ENCODE data around the gene FGL2.
"Not testable (repeated sequence)": the region's sequence is repeated elsewhere in the genome, so short reads cannot be mapped to it uniquely, and the experiment has no call there.

The FGL2 gene

DNA sequence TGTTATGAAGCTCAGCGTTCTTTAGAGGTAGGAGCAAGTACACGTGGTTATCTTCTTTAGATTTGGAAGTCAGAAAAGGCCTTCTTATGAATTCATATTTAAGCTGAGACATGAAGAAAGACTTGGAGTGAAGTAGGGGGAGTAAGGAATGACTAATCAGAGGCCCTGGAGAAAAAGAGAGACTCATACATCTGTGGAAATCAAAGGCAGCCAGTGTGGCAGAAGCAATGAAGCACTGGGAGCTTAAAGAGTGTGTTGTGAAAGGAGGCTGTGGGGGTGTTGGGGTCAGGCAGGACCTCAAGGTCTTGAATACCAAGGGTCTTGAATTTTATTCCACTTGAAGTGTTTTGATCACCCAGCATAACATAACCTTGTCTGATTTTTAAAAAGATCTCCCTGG is 35.7 kb upstream of the FGL2 start:
- Histone ChIP-seq H3K4me3 (ENCODE audit: low read depth, low read length, poor library complexity, severe bottlenecking) (no peak overlapping the region), H4K20me1 (ENCODE audit: insufficient read depth, low read length) (no peaks in the 10 kb centered on the region), H3K4me1 (ENCODE audit: insufficient read depth, low read length, severe bottlenecking) (peaks cover 5% of the 10 kb centered on the region), H3K27me3 (ENCODE audit: insufficient read depth, low read length) (no peaks in the 10 kb centered on the region), H2AFZ (ENCODE audit: low read length) (no peak overlapping the region), H3K9me3 (ENCODE audit: low read length) (no peaks in the 10 kb centered on the region; the same call in 1 of the 2 replicates), H3K36me3 (ENCODE audit: insufficient read depth, low read length) (no peaks in the 10 kb centered on the region), H3K79me2 (ENCODE audit: insufficient read depth, low read length) (no peaks in the 10 kb centered on the region), H3F3A (ENCODE audit: insufficient read depth, low read length) (no peaks in the 10 kb centered on the region), H3K9ac (ENCODE audit: low read length) (no peak overlapping the region), H3K9me2 (ENCODE audit: low read depth, low read length) (no peaks in the 10 kb centered on the region), H3K27ac (ENCODE audit: low read depth, low read length, poor library complexity, severe bottlenecking) (no peak overlapping the region), H3K4me2 (ENCODE audit: low read length) (no peak overlapping the region)
- no peak for TF ChIP-seq EZH2 (IDR thresholded peaks at IDR 0.05; ENCODE audit: borderline replicate concordance, low read length)
- TF ChIP-seq, protein P1, sequence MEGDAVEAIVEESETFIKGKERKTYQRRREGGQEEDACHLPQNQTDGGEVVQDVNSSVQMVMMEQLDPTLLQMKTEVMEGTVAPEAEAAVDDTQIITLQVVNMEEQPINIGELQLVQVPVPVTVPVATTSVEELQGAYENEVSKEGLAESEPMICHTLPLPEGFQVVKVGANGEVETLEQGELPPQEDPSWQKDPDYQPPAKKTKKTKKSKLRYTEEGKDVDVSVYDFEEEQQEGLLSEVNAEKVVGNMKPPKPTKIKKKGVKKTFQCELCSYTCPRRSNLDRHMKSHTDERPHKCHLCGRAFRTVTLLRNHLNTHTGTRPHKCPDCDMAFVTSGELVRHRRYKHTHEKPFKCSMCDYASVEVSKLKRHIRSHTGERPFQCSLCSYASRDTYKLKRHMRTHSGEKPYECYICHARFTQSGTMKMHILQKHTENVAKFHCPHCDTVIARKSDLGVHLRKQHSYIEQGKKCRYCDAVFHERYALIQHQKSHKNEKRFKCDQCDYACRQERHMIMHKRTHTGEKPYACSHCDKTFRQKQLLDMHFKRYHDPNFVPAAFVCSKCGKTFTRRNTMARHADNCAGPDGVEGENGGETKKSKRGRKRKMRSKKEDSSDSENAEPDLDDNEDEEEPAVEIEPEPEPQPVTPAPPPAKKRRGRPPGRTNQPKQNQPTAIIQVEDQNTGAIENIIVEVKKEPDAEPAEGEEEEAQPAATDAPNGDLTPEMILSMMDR (IDR thresholded peaks at IDR 0.05; ENCODE audit: low read length) = no peak

DNA sequence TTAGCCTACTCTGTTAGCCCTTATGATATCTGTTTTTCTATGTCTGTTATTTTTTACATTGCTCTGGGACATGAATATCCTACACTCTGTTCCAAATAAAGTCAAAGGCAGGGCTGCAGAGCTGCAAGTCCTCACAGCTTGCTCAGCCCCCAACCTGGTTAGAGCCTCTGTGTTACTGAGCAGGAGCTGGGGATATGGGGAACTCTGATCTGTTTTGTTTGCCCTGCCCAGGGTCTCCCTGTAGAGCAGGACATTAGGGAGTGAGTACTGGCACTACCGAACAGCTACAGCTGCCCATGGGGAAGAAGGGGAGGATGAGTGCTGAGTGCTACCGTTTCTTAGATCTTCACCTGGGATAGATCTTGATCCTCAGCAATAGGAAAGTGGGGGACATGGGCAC is 32.8 kb upstream of the FGL2 start:
- no peak overlapping the region for H3K9ac ChIP-seq (ENCODE audit: low read length)
- H3K4me2 ChIP-seq (ENCODE audit: low read length) = no peak overlapping the region
- H3K9me2 ChIP-seq (ENCODE audit: low read depth, low read length) = no peaks in the 10 kb centered on the region
- TF ChIP-seq, protein P1 (IDR thresholded peaks at IDR 0.05; ENCODE audit: low read length) = no peak
- no peak for TF ChIP-seq EZH2 (IDR thresholded peaks at IDR 0.05; ENCODE audit: borderline replicate concordance, low read length)
- no peak overlapping the region for H3K27ac ChIP-seq (ENCODE audit: low read depth, low read length, poor library complexity, severe bottlenecking)
- no peak overlapping the region for H3K4me3 ChIP-seq (ENCODE audit: low read depth, low read length, poor library complexity, severe bottlenecking)
- no peaks in the 10 kb centered on the region for H3K4me1 ChIP-seq (ENCODE audit: insufficient read depth, low read length, severe bottlenecking)
- H3K79me2 ChIP-seq (ENCODE audit: insufficient read depth, low read length) = no peaks in the 10 kb centered on the region
- H2AFZ ChIP-seq (ENCODE audit: low read length) = no peak overlapping the region
- no peaks in the 10 kb centered on the region for H3K36me3 ChIP-seq (ENCODE audit: insufficient read depth, low read length)
- H3K9me3 ChIP-seq (ENCODE audit: low read length) = no peaks in the 10 kb centered on the region; the same call in 1 of the 2 replicates
- H3K27me3 ChIP-seq (ENCODE audit: insufficient read depth, low read length) = no peaks in the 10 kb centered on the region
- no peaks in the 10 kb centered on the region for H4K20me1 ChIP-seq (ENCODE audit: insufficient read depth, low read length)
- no peaks in the 10 kb centered on the region for H3F3A ChIP-seq (ENCODE audit: insufficient read depth, low read length)

DNA sequence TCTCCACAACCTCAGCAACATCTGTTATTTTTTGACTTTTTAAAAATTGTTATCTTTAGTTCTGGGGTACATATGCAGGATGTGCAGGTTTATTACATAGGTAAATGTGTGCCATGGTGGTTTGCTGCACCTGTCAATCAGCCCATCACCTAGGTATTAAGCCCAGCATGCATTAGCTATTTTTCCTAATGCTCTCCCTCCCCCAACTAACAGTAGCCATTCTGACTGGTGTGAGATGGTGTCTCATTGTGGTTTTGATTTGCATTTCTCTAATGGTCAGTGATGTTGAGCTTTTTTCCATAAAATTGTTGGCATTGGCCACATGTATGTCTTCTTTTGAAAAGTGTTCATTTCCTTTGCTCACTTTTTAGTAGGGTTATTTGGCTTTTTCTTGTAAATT is 29.2 kb upstream of the FGL2 start:
- H3K36me3 ChIP-seq (ENCODE audit: insufficient read depth, low read length); H2AFZ ChIP-seq (ENCODE audit: low read length); H3K9me2 ChIP-seq (ENCODE audit: low read depth, low read length); H3K27ac ChIP-seq (ENCODE audit: low read depth, low read length, poor library complexity, severe bottlenecking); H4K20me1 ChIP-seq (ENCODE audit: insufficient read depth, low read length); H3K27me3 ChIP-seq (ENCODE audit: insufficient read depth, low read length); H3F3A ChIP-seq (ENCODE audit: insufficient read depth, low read length); H3K4me2 ChIP-seq (ENCODE audit: low read length); H3K9ac ChIP-seq (ENCODE audit: low read length); H3K79me2 ChIP-seq (ENCODE audit: insufficient read depth, low read length); H3K4me1 ChIP-seq (ENCODE audit: insufficient read depth, low read length, severe bottlenecking); H3K9me3 ChIP-seq (ENCODE audit: low read length); H3K4me3 ChIP-seq (ENCODE audit: low read depth, low read length, poor library complexity, severe bottlenecking): not testable (repeated sequence)

DNA sequence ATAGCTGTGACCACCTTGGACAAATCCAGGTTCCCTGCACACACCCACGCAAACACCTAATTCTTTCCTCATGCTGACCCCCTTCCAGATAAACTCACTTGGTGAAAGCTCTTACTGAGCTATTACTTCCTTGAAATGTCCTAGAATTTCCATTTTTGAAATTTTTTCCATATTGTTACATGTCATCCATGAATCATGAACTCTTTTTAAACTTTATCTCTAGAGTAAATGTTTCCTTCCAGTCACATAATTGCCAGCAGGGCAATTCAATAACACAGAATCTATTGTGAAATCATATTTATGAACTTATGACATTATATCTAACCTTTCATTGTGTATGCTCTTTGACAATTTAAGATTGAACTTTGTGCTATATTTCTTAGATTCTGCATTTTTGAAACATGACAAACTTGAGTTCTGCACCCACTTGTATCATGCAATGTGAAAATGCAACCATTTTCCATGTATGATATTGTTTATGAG is 26.8 kb upstream of the FGL2 start:
- no peaks in the 10 kb centered on the region for H3K4me1 ChIP-seq (ENCODE audit: insufficient read depth, low read length, severe bottlenecking)
- no peaks in the 10 kb centered on the region; the same call in 1 of the 2 replicates for H3K9me3 ChIP-seq (ENCODE audit: low read length)
- no peaks in the 10 kb centered on the region for H4K20me1 ChIP-seq (ENCODE audit: insufficient read depth, low read length)
- H3K9me2 ChIP-seq (ENCODE audit: low read depth, low read length) = no peaks in the 10 kb centered on the region
- H3K36me3 ChIP-seq (ENCODE audit: insufficient read depth, low read length) = no peaks in the 10 kb centered on the region
- H3K79me2 ChIP-seq (ENCODE audit: insufficient read depth, low read length) = no peaks in the 10 kb centered on the region
- H3F3A ChIP-seq (ENCODE audit: insufficient read depth, low read length) = no peaks in the 10 kb centered on the region
- H2AFZ ChIP-seq (ENCODE audit: low read length) = no peak overlapping the region
- no peak overlapping the region for H3K27ac ChIP-seq (ENCODE audit: low read depth, low read length, poor library complexity, severe bottlenecking)
- no peak overlapping the region for H3K9ac ChIP-seq (ENCODE audit: low read length)
- no peak for TF ChIP-seq EZH2 (IDR thresholded peaks at IDR 0.05; ENCODE audit: borderline replicate concordance, low read length)
- TF ChIP-seq, protein P1 (IDR thresholded peaks at IDR 0.05; ENCODE audit: low read length) = no peak
- H3K4me3 ChIP-seq (ENCODE audit: low read depth, low read length, poor library complexity, severe bottlenecking) = no peak overlapping the region
- H3K27me3 ChIP-seq (ENCODE audit: insufficient read depth, low read length) = no peaks in the 10 kb centered on the region
- H3K4me2 ChIP-seq (ENCODE audit: low read length) = no peak overlapping the region

All from OCI-LY1 (cell line).